Liver (tissue), 3 donors: ENCODE data around the gene BMPER.

Experiments used
- ATF3 ChIP-seq: IDR thresholded peaks from 2 replicates; pipeline ENCODE4 v1.6.1; 2016; ENCODE audit warnings: antibody characterized with exemption
- CTCF ChIP-seq: fragments of 150-350 bp; IDR thresholded peaks from 2 replicates; pipeline ENCODE4 v1.5.1; 2017; ENCODE audit warnings: improper control_type of control experiment, low read depth, low read length; ENCODE audit not compliant: missing input control
- EGR1 ChIP-seq, 2 donors: IDR thresholded peaks; 2 replicates each; pipeline ENCODE4 v1.6.1; 2016 to 2018; ENCODE audit warnings: antibody characterized with exemption in 2 of 2, low read depth in 2 of 2
- GABPA ChIP-seq, 2 donors: IDR thresholded peaks in 1 of 2; conservative IDR thresholded peaks in 1 of 2; 2 replicates each; pipeline ENCODE4 v1.6.1; 2016; ENCODE audit warnings: antibody characterized with exemption in 2 of 2, mild to moderate bottlenecking in 1 of 2, moderate library complexity in 1 of 2
- JUND ChIP-seq, 2 donors: IDR thresholded peaks; 2 replicates each; pipeline ENCODE4 v1.6.1; 2016; ENCODE audit warnings: antibody characterized with exemption in 2 of 2
- MAX ChIP-seq: IDR thresholded peaks from 2 replicates; pipeline ENCODE4 v1.6.1; 2016; ENCODE audit warnings: antibody characterized with exemption
- NR2F2 ChIP-seq: IDR thresholded peaks from 2 replicates; pipeline ENCODE4 v1.6.1; 2016; ENCODE audit warnings: antibody characterized with exemption
- RAD21 ChIP-seq, 2 donors: IDR thresholded peaks; 2 replicates each; pipeline ENCODE4 v1.6.1; 2016; ENCODE audit warnings: antibody characterized with exemption in 2 of 2, mild to moderate bottlenecking in 2 of 2
- REST ChIP-seq: IDR thresholded peaks from 2 replicates; pipeline ENCODE4 v1.6.1; 2016; ENCODE audit warnings: antibody characterized with exemption, mild to moderate bottlenecking
- SP1 ChIP-seq: IDR thresholded peaks from 2 replicates; pipeline ENCODE4 v1.6.1; 2018; ENCODE audit warnings: antibody characterized with exemption, mild to moderate bottlenecking
- TAF1 ChIP-seq: conservative IDR thresholded peaks from 2 replicates; pipeline ENCODE4 v1.6.1; 2016; ENCODE audit warnings: antibody characterized with exemption, mild to moderate bottlenecking
- YY1 ChIP-seq: IDR thresholded peaks from 2 replicates; pipeline ENCODE4 v1.6.1; 2016; ENCODE audit warnings: antibody characterized with exemption, mild to moderate bottlenecking
- donor health status: healthy.
- donor health status: healthy.

GRCh38 chr7:33887266-33887975, 17.9 kb upstream of the BMPER start:
- TF ChIP-seq TAF1 (no peak), GABPA (IDR thresholded peaks at IDR 0.05 in 1 of 2, conservative IDR thresholded peaks at IDR 0.05 in 1 of 2) (no peak), CTCF (no peak), RAD21 (IDR thresholded peaks at IDR 0.05) (no peak), REST (no peak), MAX (no peak), ATF3 (no peak), JUND (IDR thresholded peaks at IDR 0.05) (no peak), EGR1 (IDR thresholded peaks at IDR 0.05; ENCODE audit: low read depth in 2 of 2) (no peak), YY1 (no peak), SP1 (no peak), NR2F2 (no peak)
